ENCODE data around the gene COX4I2.
"Not testable (repeated sequence)": the region's sequence is repeated elsewhere in the genome, so short reads cannot be mapped to it uniquely, and the experiment has no call there.

COX4I2 gene

DNA sequence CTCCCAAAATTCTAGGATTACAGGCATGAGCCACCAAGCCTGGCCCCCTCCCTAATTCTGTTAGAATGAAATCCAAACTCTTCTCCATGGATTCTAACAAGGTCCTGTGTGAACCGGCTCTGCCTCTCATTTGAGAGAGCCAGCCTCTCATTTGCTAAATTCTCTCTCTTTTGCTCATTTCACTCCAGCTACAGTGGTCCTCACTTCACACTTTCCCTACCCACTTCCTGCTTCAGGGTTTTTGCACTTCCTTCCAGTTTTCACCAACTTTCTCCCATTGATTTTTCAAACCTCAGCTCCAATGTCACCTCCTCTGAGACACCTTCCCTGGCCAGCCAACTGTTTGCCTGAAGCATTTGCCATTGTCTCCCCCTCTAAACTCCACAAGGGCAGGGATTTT lies 5.1 kb downstream of the COX4I2 start:
- no peak for TF ChIP-seq CTCF (IDR thresholded peaks at IDR 0.05; ENCODE audit: control insufficient read depth, extremely low read depth, insufficient read depth)
- no peak overlapping the region for H3K4me3 ChIP-seq (ENCODE audit: low read depth, low read length)
- no peak for DNase-seq (ENCODE audit: low read depth)

DNA sequence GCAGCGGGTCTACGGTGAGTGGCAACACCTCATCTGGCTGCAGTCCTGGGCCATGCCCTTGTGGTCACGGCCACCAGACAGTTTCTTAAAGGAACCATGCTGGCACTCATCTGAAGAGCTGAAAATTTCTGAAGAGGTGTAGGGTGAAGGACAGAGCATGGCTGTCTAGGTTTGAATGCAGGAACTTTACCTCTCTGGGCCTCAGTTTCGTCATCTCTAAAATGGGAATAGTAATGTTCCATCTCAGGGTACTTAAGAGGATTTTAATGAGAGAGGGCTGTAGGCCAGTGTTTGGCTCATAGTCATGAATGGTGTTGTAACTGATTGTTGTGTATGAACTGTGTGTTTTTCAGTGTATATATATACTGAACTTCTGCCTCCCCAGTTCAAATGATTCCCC lies 5.8 kb downstream of the COX4I2 start:
- no peak for TF ChIP-seq CTCF (IDR thresholded peaks at IDR 0.05; ENCODE audit: control insufficient read depth, extremely low read depth, insufficient read depth)
- DNase-seq (ENCODE audit: low read depth): no peak
- no peak overlapping the region for H3K4me3 ChIP-seq (ENCODE audit: low read depth, low read length)

- H3K4me3 ChIP-seq (ENCODE audit: low read depth, low read length): no peak overlapping the region
- DNase-seq (ENCODE audit: low read depth): no peak
- no peak for TF ChIP-seq CTCF (IDR thresholded peaks at IDR 0.05; ENCODE audit: control insufficient read depth, extremely low read depth, insufficient read depth)
Observed at GRCh38 chr20:31644701-31645100, 7.0 kb downstream of the COX4I2 start.

DNA sequence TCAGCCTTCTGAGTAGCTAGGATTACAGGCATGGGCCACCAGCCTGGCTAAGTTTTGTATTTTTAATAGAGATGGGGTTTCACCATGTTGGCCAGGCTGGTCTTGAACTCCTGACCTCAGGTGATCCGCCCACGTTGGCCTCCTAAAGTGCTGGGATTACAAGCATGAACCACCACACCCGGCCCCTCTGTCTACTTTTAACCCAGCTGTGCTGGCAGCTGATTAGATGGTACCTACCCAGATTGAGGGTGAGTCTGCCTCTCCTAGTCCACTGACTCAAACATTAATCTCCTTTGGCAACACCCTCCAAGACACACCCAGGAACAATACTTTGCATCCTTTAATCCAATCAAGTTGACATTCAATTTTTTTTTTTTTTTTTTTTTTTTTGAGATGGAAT lies 10.4 kb downstream of the COX4I2 start:
- H3K4me3 ChIP-seq (ENCODE audit: low read depth, low read length); DNase-seq (ENCODE audit: low read depth): not testable (repeated sequence)

GRCh38 chr20:31652917-31653396 lies 15.2 kb downstream of the COX4I2 start:
- no peak for TF ChIP-seq CTCF (IDR thresholded peaks at IDR 0.05; ENCODE audit: control insufficient read depth, extremely low read depth, insufficient read depth)
- DNase-seq (ENCODE audit: low read depth): peak; percentile 79
- H3K4me3 ChIP-seq (ENCODE audit: low read depth, low read length): no peak overlapping the region

- no peak for TF ChIP-seq CTCF (IDR thresholded peaks at IDR 0.05; ENCODE audit: control insufficient read depth, extremely low read depth, insufficient read depth)
- H3K4me3 ChIP-seq (ENCODE audit: low read depth, low read length): no peak overlapping the region
- no peak for DNase-seq (ENCODE audit: low read depth)
Observed at GRCh38 chr20:31653561-31653960, 15.8 kb downstream of the COX4I2 start.

DNA sequence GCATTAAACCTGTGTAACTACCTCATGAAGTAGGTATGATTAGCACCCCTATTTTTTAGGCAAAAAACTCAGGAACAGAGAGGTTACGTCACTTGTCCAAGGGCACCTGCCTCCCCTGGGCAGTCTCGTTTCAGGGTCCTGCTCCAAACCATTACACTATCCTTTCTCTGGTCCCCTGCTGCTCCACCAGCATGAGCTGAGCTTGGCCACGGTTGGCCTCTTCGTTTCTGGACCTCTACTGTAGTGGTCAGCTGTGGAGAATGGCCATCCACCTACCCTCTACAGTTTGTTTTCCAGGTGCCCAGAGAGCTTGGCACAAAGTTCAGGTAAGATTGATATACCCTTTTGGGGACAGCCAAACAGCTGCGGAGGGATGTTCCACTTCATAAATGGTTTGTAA lies 16.8 kb downstream of the COX4I2 start:
- no peak for TF ChIP-seq CTCF (IDR thresholded peaks at IDR 0.05; ENCODE audit: control insufficient read depth, extremely low read depth, insufficient read depth)
- no peak overlapping the region for H3K4me3 ChIP-seq (ENCODE audit: low read depth, low read length)
- no peak for DNase-seq (ENCODE audit: low read depth)
